Ishikawa (cell line): Measurements from ENCODE around the gene ILDR2.

Experiments
- CEBPB ChIP-seq: IDR thresholded peaks from 2 replicates; pipeline ENCODE4 v1.6.1; 2012
- CREB1 ChIP-seq: IDR thresholded peaks from 2 replicates; pipeline ENCODE4 v1.6.1; 2012; ENCODE audit warnings: low read depth
- EGR1 ChIP-seq: IDR thresholded peaks from 2 replicates; pipeline ENCODE4 v1.6.1; 2012
- EP300 ChIP-seq: IDR thresholded peaks from 2 replicates; pipeline ENCODE4 v1.6.1; 2012; ENCODE audit warnings: borderline replicate concordance
- FOXM1 ChIP-seq: IDR thresholded peaks from 2 replicates; pipeline ENCODE4 v1.6.1; 2012; ENCODE audit warnings: low read depth, borderline replicate concordance
- NFIC ChIP-seq: IDR thresholded peaks from 2 replicates; pipeline ENCODE4 v1.6.1; 2012
- RAD21 ChIP-seq: IDR thresholded peaks from 2 replicates; pipeline ENCODE4 v1.6.1; 2012; ENCODE audit warnings: low read depth
- TAF1 ChIP-seq: IDR thresholded peaks from 2 replicates; pipeline ENCODE4 v1.6.1; 2012; ENCODE audit warnings: low read depth, mild to moderate bottlenecking
- TCF12 ChIP-seq: IDR thresholded peaks from 2 replicates; pipeline ENCODE4 v1.6.1; 2012; ENCODE audit warnings: low read depth
- TEAD4 ChIP-seq: IDR thresholded peaks from 2 replicates; pipeline ENCODE4 v1.6.1; 2012
- YY1 ChIP-seq: IDR thresholded peaks from 2 replicates; pipeline ENCODE4 v1.6.1; 2012; ENCODE audit warnings: low read depth
- ZBTB7A ChIP-seq: IDR thresholded peaks from 2 replicates; pipeline ENCODE4 v1.6.1; 2012; ENCODE audit warnings: low read depth
- TF ChIP-seq, protein P1 (sequence below): IDR thresholded peaks from 2 replicates; pipeline ENCODE4 v1.6.1; 2012; ENCODE audit warnings: low read depth, mild to moderate bottlenecking
- TF ChIP-seq, protein P2 (sequence below): IDR thresholded peaks from 2 replicates; pipeline ENCODE4 v1.6.1; 2012
- TF ChIP-seq, protein P3 (sequence below): IDR thresholded peaks from 2 replicates; pipeline ENCODE4 v1.6.1; 2012

Gene ILDR2

DNA sequence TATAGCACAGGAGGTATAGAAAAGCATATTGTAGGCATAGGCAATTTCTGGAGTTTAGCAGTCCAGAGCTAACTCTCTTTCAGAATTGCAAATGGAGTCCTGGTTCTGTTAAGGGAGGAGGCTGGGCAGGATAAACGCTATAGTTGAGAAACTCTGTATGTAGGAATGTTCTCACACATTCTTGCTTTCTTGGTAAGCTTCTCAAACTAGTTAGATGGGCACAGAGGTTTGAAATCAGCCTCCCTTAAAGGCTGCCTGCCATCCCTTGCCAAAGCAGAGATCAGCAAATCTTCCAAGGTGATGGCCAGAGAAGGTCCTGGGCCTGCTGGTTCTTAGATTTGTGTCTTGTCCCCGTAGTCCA lies 56.4 kb downstream of the ILDR2 start:
- TF ChIP-seq, protein P1, sequence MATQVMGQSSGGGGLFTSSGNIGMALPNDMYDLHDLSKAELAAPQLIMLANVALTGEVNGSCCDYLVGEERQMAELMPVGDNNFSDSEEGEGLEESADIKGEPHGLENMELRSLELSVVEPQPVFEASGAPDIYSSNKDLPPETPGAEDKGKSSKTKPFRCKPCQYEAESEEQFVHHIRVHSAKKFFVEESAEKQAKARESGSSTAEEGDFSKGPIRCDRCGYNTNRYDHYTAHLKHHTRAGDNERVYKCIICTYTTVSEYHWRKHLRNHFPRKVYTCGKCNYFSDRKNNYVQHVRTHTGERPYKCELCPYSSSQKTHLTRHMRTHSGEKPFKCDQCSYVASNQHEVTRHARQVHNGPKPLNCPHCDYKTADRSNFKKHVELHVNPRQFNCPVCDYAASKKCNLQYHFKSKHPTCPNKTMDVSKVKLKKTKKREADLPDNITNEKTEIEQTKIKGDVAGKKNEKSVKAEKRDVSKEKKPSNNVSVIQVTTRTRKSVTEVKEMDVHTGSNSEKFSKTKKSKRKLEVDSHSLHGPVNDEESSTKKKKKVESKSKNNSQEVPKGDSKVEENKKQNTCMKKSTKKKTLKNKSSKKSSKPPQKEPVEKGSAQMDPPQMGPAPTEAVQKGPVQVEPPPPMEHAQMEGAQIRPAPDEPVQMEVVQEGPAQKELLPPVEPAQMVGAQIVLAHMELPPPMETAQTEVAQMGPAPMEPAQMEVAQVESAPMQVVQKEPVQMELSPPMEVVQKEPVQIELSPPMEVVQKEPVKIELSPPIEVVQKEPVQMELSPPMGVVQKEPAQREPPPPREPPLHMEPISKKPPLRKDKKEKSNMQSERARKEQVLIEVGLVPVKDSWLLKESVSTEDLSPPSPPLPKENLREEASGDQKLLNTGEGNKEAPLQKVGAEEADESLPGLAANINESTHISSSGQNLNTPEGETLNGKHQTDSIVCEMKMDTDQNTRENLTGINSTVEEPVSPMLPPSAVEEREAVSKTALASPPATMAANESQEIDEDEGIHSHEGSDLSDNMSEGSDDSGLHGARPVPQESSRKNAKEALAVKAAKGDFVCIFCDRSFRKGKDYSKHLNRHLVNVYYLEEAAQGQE = no peak
- TF ChIP-seq TAF1 (no peak), CREB1 (no peak), CEBPB (no peak), EP300 (no peak)

DNA sequence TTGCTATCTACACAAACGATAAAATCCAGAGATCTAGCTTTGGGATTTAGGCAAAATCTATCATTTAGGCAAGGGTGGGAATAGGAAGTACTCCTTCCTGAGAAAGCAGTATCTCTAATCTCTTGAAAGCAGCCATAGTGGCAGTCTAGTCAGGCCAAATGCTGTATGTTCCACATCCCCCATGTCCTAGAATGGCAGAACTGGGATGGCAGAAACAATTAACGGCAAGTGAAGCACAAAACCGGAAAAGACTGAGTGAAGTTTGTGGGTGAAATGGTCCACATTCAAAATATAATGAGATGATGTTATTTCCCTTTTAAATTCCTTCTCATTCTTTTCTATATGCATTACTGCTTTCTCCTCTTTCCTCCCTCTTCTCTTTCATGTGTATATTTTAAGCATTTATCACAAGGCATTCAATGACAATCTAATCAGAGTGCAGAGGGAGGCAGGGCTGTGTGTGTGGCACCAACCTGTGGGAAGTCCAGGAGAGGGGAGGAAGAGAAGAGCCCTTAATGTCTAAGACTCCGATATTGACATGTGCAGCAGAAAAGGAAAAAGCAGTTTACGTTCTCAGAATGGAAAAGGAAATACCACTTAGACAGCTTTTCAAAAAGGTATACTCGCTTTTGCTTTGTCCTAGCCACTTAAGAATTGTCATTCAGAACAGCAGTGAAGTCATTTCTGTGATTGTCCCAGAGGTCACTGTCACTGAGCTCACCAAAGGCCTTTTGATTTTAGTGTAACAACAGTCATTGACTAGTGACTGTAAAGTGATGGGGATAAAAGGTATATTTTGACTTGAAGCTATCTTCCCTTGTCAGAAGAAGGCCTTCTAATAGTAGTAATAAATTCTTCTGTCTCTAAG lies 57.0 kb downstream of the ILDR2 start:
- TF ChIP-seq TCF12 = no peak
- TF ChIP-seq FOXM1 = no peak
- no peak for TF ChIP-seq CEBPB
- TF ChIP-seq ZBTB7A = no peak
- TF ChIP-seq YY1 = no peak
- TF ChIP-seq EGR1 = no peak
- TF ChIP-seq, protein P2, sequence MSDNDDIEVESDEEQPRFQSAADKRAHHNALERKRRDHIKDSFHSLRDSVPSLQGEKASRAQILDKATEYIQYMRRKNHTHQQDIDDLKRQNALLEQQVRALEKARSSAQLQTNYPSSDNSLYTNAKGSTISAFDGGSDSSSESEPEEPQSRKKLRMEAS = no peak
- no peak for TF ChIP-seq RAD21

DNA sequence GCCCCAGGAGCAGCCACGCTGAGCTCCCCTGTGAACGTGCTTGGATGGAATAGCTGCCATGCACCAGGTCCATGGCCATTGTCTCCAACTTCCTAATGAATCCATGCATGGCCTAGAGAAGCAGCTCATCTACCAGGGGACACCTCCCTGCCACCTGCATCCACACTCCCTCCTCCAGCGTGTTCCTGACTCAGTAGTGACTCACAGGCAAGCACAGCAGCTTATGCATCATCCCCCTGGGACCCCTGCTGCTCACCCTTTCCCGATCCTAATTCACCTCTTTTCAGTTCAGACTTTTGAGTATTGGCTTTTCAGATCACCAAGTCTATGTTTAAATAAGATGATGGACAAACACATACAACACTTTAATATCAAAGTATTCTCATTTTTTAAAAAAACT lies 59.4 kb downstream of the ILDR2 start:
- TF ChIP-seq TCF12 (no peak), TEAD4 (no peak), RAD21 (no peak), EP300 (no peak), CREB1 (no peak), FOXM1 (no peak), CEBPB (no peak), YY1 (no peak), EGR1 (no peak), NFIC (no peak)
- TF ChIP-seq, protein P2 = no peak
- TF ChIP-seq, protein P1 = no peak
- TF ChIP-seq, protein P3, sequence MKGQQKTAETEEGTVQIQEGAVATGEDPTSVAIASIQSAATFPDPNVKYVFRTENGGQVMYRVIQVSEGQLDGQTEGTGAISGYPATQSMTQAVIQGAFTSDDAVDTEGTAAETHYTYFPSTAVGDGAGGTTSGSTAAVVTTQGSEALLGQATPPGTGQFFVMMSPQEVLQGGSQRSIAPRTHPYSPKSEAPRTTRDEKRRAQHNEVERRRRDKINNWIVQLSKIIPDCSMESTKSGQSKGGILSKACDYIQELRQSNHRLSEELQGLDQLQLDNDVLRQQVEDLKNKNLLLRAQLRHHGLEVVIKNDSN = no peak

DNA sequence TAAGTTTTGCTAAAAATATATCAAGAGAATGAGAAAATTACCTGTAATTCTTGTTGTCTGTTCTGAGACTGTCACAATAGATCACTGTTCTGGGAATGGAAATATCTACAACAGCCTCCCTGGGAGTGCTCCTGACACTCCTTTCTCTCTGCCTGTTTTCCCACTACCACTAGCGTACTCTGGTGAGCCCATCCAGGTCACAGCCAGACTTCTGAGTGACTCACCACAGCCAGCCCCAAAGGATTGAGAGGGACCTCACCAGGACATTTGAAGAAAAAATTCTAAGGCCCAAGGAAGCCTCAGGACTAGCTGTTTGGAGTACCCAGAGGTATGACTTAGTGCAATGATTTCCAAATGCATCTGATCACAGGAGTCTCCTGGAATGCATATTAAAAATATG lies 60.3 kb downstream of the ILDR2 start:
- TF ChIP-seq YY1 (no peak), EP300 (no peak), TEAD4 (no peak), CEBPB (no peak), EGR1 (no peak), TAF1 (no peak), ZBTB7A (no peak), RAD21 (no peak), FOXM1 (no peak), NFIC (no peak), CREB1 (no peak), TCF12 (no peak)
- TF ChIP-seq, protein P1 = no peak
- TF ChIP-seq, protein P3 = no peak
